Gastrocnemius medialis (tissue), 4 donors: Measurements from ENCODE around the gene NOC4L. TPM values are rescaled to one million over a fixed set of nuclear protein-coding genes. Genes with fewer than 3 reads are reported as not detected.

Experiments
- ATAC-seq, 2 donors: fragments of 150-250 bp; one replicate each; pipeline ENCODE4 v1.9.1; 2016
- DNase-seq, 2 donors: peaks; one replicate each; pipeline ENCODE4 v3.0.0-alpha.2; 2019
- H3K27ac ChIP-seq, 4 donors: fragments of 200-600 bp; sonication (generic); 1 replicate in 1 of 4; 2 replicates in 3 of 4; pipeline ENCODE4 v1.5.1; 2016 to 2018; ENCODE audit warnings: mild to moderate bottlenecking in 2 of 4, moderate library complexity in 1 of 4
- H3K27me3 ChIP-seq, 3 donors: fragments of 200-600 bp; sonication (generic) in 2 of 3; 1 replicate in 1 of 3; 2 replicates in 2 of 3; pipeline versions ENCODE4 v1.5.1 to v1.6.0; 2016 to 2019; ENCODE audit warnings: mild to moderate bottlenecking in 1 of 3, moderate library complexity in 1 of 3
- H3K36me3 ChIP-seq, 2 donors: fragments of 200-600 bp; sonication (generic) in 1 of 2; one replicate each; pipeline ENCODE4 v1.5.1; 2017 to 2018
- H3K4me1 ChIP-seq, 2 donors: fragments of 200-600 bp; sonication (generic) in 1 of 2; one replicate each; pipeline ENCODE4 v1.5.1; 2016 to 2017; ENCODE audit warnings: mild to moderate bottlenecking in 2 of 2
- H3K4me3 ChIP-seq, 4 donors: fragments of 200-600 bp; sonication (generic) in 3 of 4; 1 replicate in 1 of 4; 2 replicates in 3 of 4; pipeline ENCODE4 v1.5.1; 2016 to 2019; ENCODE audit warnings: mild to moderate bottlenecking in 2 of 4
- H3K9me3 ChIP-seq, 3 donors: fragments of 200-600 bp; sonication (generic) in 2 of 3; 1 replicate in 1 of 3; 2 replicates in 2 of 3; pipeline ENCODE4 v1.5.1; 2016 to 2019
- POLR2A ChIP-seq, 2 donors: fragments of 450-650 bp; IDR thresholded peaks; one replicate each; pipeline ENCODE4 v1.6.1; 2017; ENCODE audit warnings: antibody characterized with exemption in 2 of 2, mild to moderate bottlenecking in 2 of 2, moderate library complexity in 2 of 2
- in situ Hi-C, 4 donors: fragments of 200-750 bp; cut with MboI; loops; one replicate each; pipeline versions ENCODE4 v1.15.0 to v1.8.0; 2017; ENCODE audit warnings: low sequenced_read_pairs in 4 of 4
- intact Hi-C: fragments of 100-400 bp; cut with DNase I; formaldehyde crosslinking; loops from one replicate; pipeline ENCODE4 v1.15.1; 2023; ENCODE audit warnings: low total_unique reads
- total RNA-seq, 4 donors: library from RNA; depleted of rRNA; stranded (reverse); fragments of >200 nt; gene quantifications; one replicate each; pipeline versions ENCODE4 v1.1.0 to v1.2.3, GENCODE V29; 2016
- TF ChIP-seq, protein P1 (sequence below), 5 experiments: fragments of 450-650 bp in 3 of 5; fragments of 200-600 bp in 2 of 5; sonication (generic) in 2 of 5; IDR thresholded peaks in 4 of 5; conservative IDR thresholded peaks in 1 of 5; 1 replicate in 4 of 5; 2 replicates in 1 of 5; pipeline ENCODE4 v1.5.1; 2016 to 2019; ENCODE audit warnings: antibody characterized with exemption in 5 of 5, mild to moderate bottlenecking in 3 of 5, moderate library complexity in 3 of 5

Gene NOC4L
- 10 to 100 TPM; 11.1 to 24.0 (median 21.2) TPM for total RNA-seq

DNA sequence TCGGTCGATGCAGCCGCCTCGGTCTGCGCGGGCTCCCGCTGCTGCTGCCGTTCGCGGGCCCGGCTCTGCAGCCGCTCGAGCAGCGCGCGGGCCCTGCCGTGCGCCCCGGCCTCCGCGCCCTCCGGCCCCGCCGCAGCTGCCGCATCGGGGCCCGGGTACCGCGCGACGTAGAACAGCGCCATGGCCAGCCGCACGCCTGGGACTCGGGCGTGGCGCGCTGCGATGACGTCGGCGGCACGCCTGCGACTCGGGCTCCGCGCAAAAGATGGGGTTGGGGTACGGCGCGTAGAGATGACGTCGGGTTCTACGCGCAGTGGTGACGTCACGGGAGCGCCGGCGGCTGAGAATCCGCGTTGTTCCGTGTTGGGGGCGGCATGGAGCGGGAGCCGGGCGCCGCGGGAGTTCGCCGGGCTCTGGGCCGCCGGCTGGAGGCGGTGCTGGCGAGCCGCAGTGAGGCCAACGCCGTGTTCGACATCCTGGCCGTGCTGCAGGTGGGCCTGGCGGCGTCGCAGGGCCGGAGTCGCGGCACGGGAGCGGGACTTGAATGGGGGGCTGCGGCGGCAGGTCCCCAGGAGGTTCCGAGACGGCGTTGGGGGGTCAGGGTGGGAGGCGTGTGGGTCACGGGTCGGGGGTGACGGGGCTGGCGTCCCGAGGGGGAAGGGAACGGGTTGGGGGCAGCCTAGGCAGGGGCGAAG, at the start of gene NOC4L, which contains the start of gene DDX51:
NOC4L (plus strand) TSS at position 343 of the 695 bp plus-strand sequence; CDS start at position 375, 32 bp downstream.
DDX51 (minus strand) TSS at position 205 of the 695 bp plus-strand sequence; CDS start at position 182, 23 bp downstream.
- H3K36me3 ChIP-seq = peaks cover 0 to 49% of the 10 kb centered on the region in 2 donors
- intact Hi-C loops = loop anchor here (2.0 to 10.0 kb wide), 5 partner anchors 59 to 1269 kb away; partner anchors contain the start of genes FBRSL1, PUS1, RAN and SFSWAP
- H3K27ac ChIP-seq = peak within 1 kb of the TSS; percentile 83 to 96 (median 94)
- H3K27me3 ChIP-seq = no peaks in the 10 kb centered on the region
- DNase-seq (peak; percentile 84 to 89), ATAC-seq (peak; percentile 93 to 95)
- peaks cover 17 to 22% of the 10 kb centered on the region in 2 donors for H3K4me1 ChIP-seq
- in situ Hi-C loops = no loop called here
- TF ChIP-seq, protein P1, sequence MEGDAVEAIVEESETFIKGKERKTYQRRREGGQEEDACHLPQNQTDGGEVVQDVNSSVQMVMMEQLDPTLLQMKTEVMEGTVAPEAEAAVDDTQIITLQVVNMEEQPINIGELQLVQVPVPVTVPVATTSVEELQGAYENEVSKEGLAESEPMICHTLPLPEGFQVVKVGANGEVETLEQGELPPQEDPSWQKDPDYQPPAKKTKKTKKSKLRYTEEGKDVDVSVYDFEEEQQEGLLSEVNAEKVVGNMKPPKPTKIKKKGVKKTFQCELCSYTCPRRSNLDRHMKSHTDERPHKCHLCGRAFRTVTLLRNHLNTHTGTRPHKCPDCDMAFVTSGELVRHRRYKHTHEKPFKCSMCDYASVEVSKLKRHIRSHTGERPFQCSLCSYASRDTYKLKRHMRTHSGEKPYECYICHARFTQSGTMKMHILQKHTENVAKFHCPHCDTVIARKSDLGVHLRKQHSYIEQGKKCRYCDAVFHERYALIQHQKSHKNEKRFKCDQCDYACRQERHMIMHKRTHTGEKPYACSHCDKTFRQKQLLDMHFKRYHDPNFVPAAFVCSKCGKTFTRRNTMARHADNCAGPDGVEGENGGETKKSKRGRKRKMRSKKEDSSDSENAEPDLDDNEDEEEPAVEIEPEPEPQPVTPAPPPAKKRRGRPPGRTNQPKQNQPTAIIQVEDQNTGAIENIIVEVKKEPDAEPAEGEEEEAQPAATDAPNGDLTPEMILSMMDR (IDR thresholded peaks at IDR 0.05 in 4 of 5, conservative IDR thresholded peaks at IDR 0.05 in 1 of 5) = peak in 3 of 5 experiments; percentile 10 to 60 (median 48)
- TF ChIP-seq POLR2A (IDR thresholded peaks at IDR 0.05) = peak; percentile 43 to 57
- peak within 1 kb of the TSS; percentile 95 to 97 (median 96) for H3K4me3 ChIP-seq
- no peaks in the 10 kb centered on the region for H3K9me3 ChIP-seq

DNA sequence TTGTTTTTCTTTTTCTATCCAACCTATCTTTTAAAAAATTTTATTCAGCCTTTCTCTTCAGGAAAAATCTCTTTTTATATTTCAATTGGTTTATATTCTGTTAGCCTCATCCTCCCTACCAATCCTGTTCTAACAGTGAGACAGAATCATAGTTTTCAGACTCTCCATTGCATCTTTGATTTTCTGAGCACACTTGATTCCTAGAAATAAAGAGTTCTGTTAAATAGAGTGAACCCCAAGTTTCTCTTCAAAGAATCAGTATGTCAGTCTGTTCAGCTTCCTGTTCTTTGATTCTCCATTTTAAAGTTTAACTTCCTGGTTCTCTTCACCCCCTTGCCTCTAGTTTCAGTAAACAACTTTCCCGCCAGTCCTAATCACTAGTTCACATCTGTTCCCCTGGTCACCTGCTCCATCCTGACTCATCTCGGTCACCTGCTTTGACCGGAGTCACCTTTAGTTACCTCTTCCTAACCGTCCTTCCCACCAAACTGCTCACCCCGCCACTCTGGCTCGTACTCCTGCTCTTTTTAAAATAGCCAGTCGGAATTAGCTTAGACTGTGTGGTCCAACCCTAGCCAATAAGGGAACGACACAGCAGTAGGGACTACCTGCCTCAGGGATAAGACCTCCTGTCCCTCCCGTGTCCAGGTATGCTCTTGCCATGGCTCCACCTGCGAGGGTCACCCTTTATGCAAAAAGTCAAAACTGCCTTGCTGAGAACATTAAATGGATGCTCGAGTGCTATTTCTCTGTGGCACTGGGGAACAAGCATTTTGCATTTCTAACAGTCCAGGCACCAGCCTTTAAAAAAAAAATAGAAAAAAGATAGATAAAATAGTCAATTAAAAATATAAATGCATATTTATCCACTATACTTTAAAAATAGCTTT, 48.5 kb upstream of the NOC4L start:
- intact Hi-C loops = no loop called here
- no peak for DNase-seq
- Histone ChIP-seq H3K27me3 (no peaks in the 10 kb centered on the region), H3K9me3 (no peaks in the 10 kb centered on the region), H3K27ac (no peak overlapping the region), H3K4me1 (no peaks in the 10 kb centered on the region), H3K36me3 (peaks cover 0 to 7% of the 10 kb centered on the region in 2 donors), H3K4me3 (no peak overlapping the region)
- no peak for ATAC-seq
- in situ Hi-C loops = no loop called here
- TF ChIP-seq POLR2A (IDR thresholded peaks at IDR 0.05) = no peak
- TF ChIP-seq, protein P1 (IDR thresholded peaks at IDR 0.05 in 4 of 5, conservative IDR thresholded peaks at IDR 0.05 in 1 of 5) = no peak

DNA sequence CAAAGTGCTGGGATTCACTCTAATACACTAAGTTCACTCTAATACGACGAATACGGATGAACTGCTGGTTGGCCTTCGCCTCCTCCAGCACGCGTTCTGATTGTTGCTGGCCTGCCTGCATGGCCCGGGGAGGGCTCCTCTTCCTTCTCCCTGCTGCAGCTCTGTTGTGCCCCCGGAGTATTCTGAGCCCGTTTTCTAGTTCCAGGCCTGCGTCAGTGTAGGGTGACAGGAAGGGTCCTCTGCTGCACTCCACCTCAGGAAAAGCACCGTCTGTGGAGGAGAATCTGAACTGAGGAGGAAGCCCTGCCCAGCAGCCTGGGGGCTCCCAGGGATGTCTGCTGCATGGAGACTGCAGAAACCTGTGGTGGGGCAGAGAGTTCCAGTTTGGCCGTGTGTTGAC, 44.5 kb upstream of the NOC4L start:
- TF ChIP-seq, protein P1 (IDR thresholded peaks at IDR 0.05 in 4 of 5, conservative IDR thresholded peaks at IDR 0.05 in 1 of 5) = no peak
- TF ChIP-seq POLR2A (IDR thresholded peaks at IDR 0.05) = no peak
- Histone ChIP-seq H3K9me3 (no peaks in the 10 kb centered on the region), H3K4me1 (no peaks in the 10 kb centered on the region), H3K36me3 (no peaks in the 10 kb centered on the region), H3K4me3 (no peak overlapping the region), H3K27me3 (no peaks in the 10 kb centered on the region), H3K27ac (no peak overlapping the region)
- DNase-seq (no peak), ATAC-seq (no peak)
- in situ Hi-C loops (no loop called here), intact Hi-C loops (no loop called here)

DNA sequence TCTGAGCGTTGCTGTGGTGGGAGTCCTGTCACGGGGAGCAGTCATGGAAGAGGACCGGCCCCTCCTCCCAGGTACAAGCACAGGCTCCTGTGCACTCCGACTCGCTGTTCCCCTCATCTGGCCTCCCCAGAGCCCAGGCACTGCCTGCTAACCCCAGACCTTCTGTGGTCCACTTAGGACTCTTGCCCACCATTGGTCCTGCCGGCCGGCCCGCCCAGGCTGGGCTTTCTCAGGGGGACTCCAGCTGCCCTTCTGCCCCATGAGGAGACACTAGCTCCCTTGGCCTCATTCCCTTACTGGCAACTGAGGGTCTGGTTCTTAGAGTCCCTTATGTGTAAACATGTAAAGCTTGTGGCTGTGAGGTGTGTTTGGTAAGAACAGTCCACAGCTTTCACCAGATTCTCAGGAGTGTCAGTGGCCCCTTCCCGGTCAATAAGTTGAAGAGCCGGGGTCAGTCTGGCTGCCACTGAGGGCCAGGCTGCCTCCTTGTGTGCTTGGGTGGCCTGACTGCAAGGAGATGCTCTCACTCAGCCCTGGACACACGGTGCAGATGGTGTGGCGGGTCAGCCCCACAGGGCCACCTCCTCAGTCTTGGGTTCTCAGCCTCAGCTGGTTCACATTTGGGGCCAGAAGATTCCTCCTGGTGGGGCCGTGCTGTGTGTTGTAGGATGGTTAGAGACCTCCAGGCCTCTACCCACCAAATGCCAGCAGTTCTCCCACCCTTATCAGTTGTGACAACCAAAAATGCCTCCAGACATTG, 43.8 kb upstream of the NOC4L start:
- no peak for TF ChIP-seq POLR2A (IDR thresholded peaks at IDR 0.05)
- TF ChIP-seq, protein P1 (IDR thresholded peaks at IDR 0.05 in 4 of 5, conservative IDR thresholded peaks at IDR 0.05 in 1 of 5) = no peak

More for the DNA sequence above, 43.8 kb upstream of the NOC4L start:
- no peak overlapping the region for H3K4me3 ChIP-seq
- H3K4me1 ChIP-seq = peaks cover 5% of the 10 kb centered on the region in 2 donors
- in situ Hi-C loops = no loop called here
- H3K27me3 ChIP-seq = no peaks in the 10 kb centered on the region
- DNase-seq (no peak), ATAC-seq (no peak)
- intact Hi-C loops = no loop called here
- no peak overlapping the region for H3K27ac ChIP-seq
- H3K36me3 ChIP-seq = no peaks in the 10 kb centered on the region
- H3K9me3 ChIP-seq = no peaks in the 10 kb centered on the region
